Neural cell (in vitro differentiated cells): ENCODE results near the gene PTHLH.

Source experiments
- SMC3 ChIP-seq: fragments of 450-650 bp; conservative IDR thresholded peaks from 2 replicates; pipeline ENCODE4 v1.6.1; 2014; ENCODE audit warnings: antibody characterized with exemption, mild to moderate bottlenecking, moderate library complexity; ENCODE audit not compliant: poor library complexity
- TF ChIP-seq, protein P1 (sequence below): fragments of 450-650 bp; IDR thresholded peaks from 2 replicates; pipeline ENCODE4 v1.5.1; 2014; ENCODE audit warnings: antibody characterized with exemption, mild to moderate bottlenecking, moderate library complexity; ENCODE audit not compliant: poor library complexity, severe bottlenecking

DNA sequence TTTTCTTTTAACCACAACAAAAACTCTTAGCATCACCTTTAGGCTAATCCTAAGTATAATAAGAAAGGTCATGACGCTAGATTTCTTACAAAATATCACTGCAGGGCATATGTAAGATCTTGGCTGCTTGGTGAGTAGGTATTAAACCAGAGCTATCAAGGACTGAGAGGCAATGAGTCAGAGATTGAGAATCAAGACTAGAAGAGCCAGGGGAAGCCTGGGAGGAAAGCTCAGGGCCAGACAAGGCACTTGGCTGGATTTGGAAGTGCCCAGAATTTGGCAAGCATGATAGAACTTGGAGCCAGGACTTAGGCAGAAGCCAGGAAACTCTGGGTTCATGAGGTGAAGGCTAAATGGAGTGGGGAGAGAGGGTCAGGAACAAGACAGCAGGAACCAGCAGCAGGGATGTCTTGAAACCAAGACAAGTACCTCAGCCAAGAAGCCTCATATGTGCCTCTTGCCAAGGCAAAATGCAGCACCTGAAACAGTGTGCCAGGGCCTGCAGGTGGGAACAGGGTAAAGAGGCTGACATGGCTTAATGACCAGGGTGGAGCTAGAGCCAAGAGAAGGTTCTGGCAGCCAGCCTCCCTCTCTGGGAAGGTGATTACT is 49.9 kb downstream of the PTHLH start:
- TF ChIP-seq SMC3: no peak
- TF ChIP-seq, protein P1, sequence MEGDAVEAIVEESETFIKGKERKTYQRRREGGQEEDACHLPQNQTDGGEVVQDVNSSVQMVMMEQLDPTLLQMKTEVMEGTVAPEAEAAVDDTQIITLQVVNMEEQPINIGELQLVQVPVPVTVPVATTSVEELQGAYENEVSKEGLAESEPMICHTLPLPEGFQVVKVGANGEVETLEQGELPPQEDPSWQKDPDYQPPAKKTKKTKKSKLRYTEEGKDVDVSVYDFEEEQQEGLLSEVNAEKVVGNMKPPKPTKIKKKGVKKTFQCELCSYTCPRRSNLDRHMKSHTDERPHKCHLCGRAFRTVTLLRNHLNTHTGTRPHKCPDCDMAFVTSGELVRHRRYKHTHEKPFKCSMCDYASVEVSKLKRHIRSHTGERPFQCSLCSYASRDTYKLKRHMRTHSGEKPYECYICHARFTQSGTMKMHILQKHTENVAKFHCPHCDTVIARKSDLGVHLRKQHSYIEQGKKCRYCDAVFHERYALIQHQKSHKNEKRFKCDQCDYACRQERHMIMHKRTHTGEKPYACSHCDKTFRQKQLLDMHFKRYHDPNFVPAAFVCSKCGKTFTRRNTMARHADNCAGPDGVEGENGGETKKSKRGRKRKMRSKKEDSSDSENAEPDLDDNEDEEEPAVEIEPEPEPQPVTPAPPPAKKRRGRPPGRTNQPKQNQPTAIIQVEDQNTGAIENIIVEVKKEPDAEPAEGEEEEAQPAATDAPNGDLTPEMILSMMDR: no peak
